IMR-90 (cell line): ENCODE data around the gene LAMA3. TPM values are rescaled to one million over a fixed set of nuclear protein-coding genes. Genes with fewer than 3 reads are reported as not detected.

Source experiments
- ATAC-seq: fragments of 200-7000 bp; cut with Tn5 transposase; 2 replicates; pipeline ENCODE4 v1.9.1; 2020; ENCODE audit warnings: low read depth, mild to moderate bottlenecking, moderate library complexity
- BruUV-seq: library from RNA; stranded (reverse); fragments of 400-500 nt; replicated peaks from 2 replicates; lab custom pipeline; 2021; lab: Mats Ljungman, UMichigan
- CTCF ChIA-PET: fragments of 300-600 bp; formaldehyde crosslinking; extraction: SDS; loops from one replicate; lab custom pipeline; 2021; ENCODE audit warnings: antibody characterized with exemption; lab: Yijun Ruan, JAX
- POLR2A ChIA-PET: fragments of 300-600 bp; sonication (Branson Sonifier 250); formaldehyde crosslinking; loops from one replicate; lab custom pipeline; 2022; ENCODE audit warnings: antibody characterized with exemption; ENCODE audit not compliant: unreplicated experiment; lab: Charles Lee
- DNase-seq: peaks from one replicate; pipeline ENCODE4 v3.0.0; 2013
- H2AFZ ChIP-seq: replicated peaks from 2 replicates; pipeline ENCODE3; 2013; ENCODE audit warnings: low read length, mild to moderate bottlenecking; ENCODE audit not compliant: poor library complexity
- H2AK5ac ChIP-seq: 2 replicates; pipeline ENCODE4 v1.6.1; 2013; ENCODE audit warnings: low read depth, low read length, inconsistent platforms
- H2AK9ac ChIP-seq: replicated peaks from 2 replicates; pipeline ENCODE3; 2013; ENCODE audit warnings: mild to moderate bottlenecking, low read depth, low read length, moderate library complexity; ENCODE audit not compliant: poor library complexity
- H2BK120ac ChIP-seq: 2 replicates; pipeline ENCODE4 v1.6.1; 2013; ENCODE audit warnings: low read depth, low read length, inconsistent platforms
- H2BK15ac ChIP-seq: 3 replicates; pipeline ENCODE4 v1.6.1; 2013; ENCODE audit warnings: low read depth, low read length, inconsistent platforms
- H2BK20ac ChIP-seq: 2 replicates; pipeline ENCODE4 v1.6.1; 2013; ENCODE audit warnings: low read depth, mild to moderate bottlenecking, inconsistent platforms, low read length, moderate library complexity
- H2BK5ac ChIP-seq: 2 replicates; pipeline ENCODE4 v1.6.1; 2013; ENCODE audit warnings: mild to moderate bottlenecking, low read depth, low read length, inconsistent platforms; ENCODE audit not compliant: poor library complexity, severe bottlenecking
- H3K14ac ChIP-seq: replicated peaks from 2 replicates; pipeline ENCODE4 v1.6.1; 2013; ENCODE audit warnings: low read depth, low read length, inconsistent platforms
- H3K18ac ChIP-seq: 2 replicates; pipeline ENCODE4 v1.6.1; 2013; ENCODE audit warnings: low read depth, low read length, control low read depth
- H3K23ac ChIP-seq: 2 replicates; pipeline ENCODE4 v1.6.1; 2013; ENCODE audit warnings: low read depth, low read length, inconsistent platforms
- H3K27ac ChIP-seq: 2 replicates; pipeline ENCODE4 v1.5.1; 2013; ENCODE audit warnings: mild to moderate bottlenecking, control low read depth, low read length; ENCODE audit not compliant: insufficient read depth
- H3K27me3 ChIP-seq: 2 replicates; pipeline ENCODE4 v1.6.1; 2013; ENCODE audit warnings: low read length; ENCODE audit not compliant: control insufficient read depth, insufficient read depth
- H3K36me3 ChIP-seq: 2 replicates; pipeline ENCODE4 v1.6.1; 2013; ENCODE audit warnings: low read length, mixed read lengths; ENCODE audit not compliant: control insufficient read depth, insufficient read depth
- H3K4ac ChIP-seq: 2 replicates; pipeline ENCODE4 v1.6.1; 2013; ENCODE audit warnings: low read depth, low read length, inconsistent platforms
- H3K4me1 ChIP-seq: 2 replicates; pipeline ENCODE4 v1.6.1; 2013; ENCODE audit warnings: low read length, mixed read lengths; ENCODE audit not compliant: control insufficient read depth, insufficient read depth
- H3K4me2 ChIP-seq: 2 replicates; pipeline ENCODE4 v1.6.1; 2013; ENCODE audit warnings: low read depth, mild to moderate bottlenecking, control low read depth, low read length, moderate library complexity
- H3K4me3 ChIP-seq: 2 replicates; pipeline ENCODE4 v1.5.1; 2013; ENCODE audit warnings: low read depth, mild to moderate bottlenecking, control low read depth, low read length, moderate library complexity; ENCODE audit not compliant: insufficient read depth
- H3K56ac ChIP-seq: 2 replicates; pipeline ENCODE4 v1.6.1; 2013; ENCODE audit warnings: low read length, inconsistent platforms; ENCODE audit not compliant: insufficient read depth; ENCODE audit errors: extremely low read depth
- H3K79me1 ChIP-seq, 2 experiments: 2 replicates each; pipeline ENCODE4 v1.6.1; 2013; ENCODE audit warnings: low read length in 2 of 2, inconsistent platforms in 1 of 2, low read depth in 1 of 2
- H3K9ac ChIP-seq: 2 replicates; pipeline ENCODE4 v1.6.1; 2013; ENCODE audit warnings: low read depth, low read length, control low read depth
- H3K9me1 ChIP-seq: 2 replicates; pipeline ENCODE4 v1.6.1; 2013; ENCODE audit warnings: low read length, inconsistent platforms; ENCODE audit not compliant: insufficient read depth
- H3K9me3 ChIP-seq: 2 replicates; pipeline ENCODE4 v1.6.1; 2013; ENCODE audit warnings: low read length; ENCODE audit not compliant: control insufficient read depth, insufficient read depth
- H4K20me1 ChIP-seq: 2 replicates; pipeline ENCODE4 v1.6.1; 2013; ENCODE audit warnings: low read length, inconsistent platforms; ENCODE audit not compliant: insufficient read depth
- H4K5ac ChIP-seq: 2 replicates; pipeline ENCODE4 v1.6.1; 2013; ENCODE audit warnings: mild to moderate bottlenecking, low read depth, low read length, control low read depth
- H4K8ac ChIP-seq, 2 experiments: 2 replicates each; pipeline ENCODE4 v1.6.1; 2013; ENCODE audit warnings: low read depth in 2 of 2, low read length in 2 of 2, control low read depth in 1 of 2, inconsistent platforms in 1 of 2
- H4K91ac ChIP-seq: 2 replicates; pipeline ENCODE4 v1.6.1; 2013; ENCODE audit warnings: low read depth, low read length, inconsistent platforms; ENCODE audit not compliant: insufficient read depth
- CTCF ChIP-seq: conservative IDR thresholded peaks from 2 replicates; pipeline ENCODE4 v1.5.1; 2012; ENCODE audit warnings: mild to moderate bottlenecking, low read depth, low read length, improper control_type of control experiment
- MAFK ChIP-seq: IDR thresholded peaks from 2 replicates; pipeline ENCODE4 v1.6.1; 2012; ENCODE audit warnings: low read depth, low read length, improper control_type of control experiment
- MAZ ChIP-seq: IDR thresholded peaks from 2 replicates; pipeline ENCODE4 v1.6.1; 2012; ENCODE audit warnings: low read depth, mild to moderate bottlenecking, low read length, improper control_type of control experiment, moderate library complexity, borderline replicate concordance
- MXI1 ChIP-seq: IDR thresholded peaks from 2 replicates; pipeline ENCODE4 v1.6.1; 2012; ENCODE audit warnings: low read depth, mild to moderate bottlenecking, low read length, moderate library complexity, borderline replicate concordance
- RAD21 ChIP-seq: IDR thresholded peaks from 2 replicates; pipeline ENCODE4 v1.6.1; 2012; ENCODE audit warnings: low read length, improper control_type of control experiment
- RFX5 ChIP-seq: IDR thresholded peaks from 2 replicates; pipeline ENCODE4 v1.8.0; 2012; ENCODE audit warnings: low read depth, mild to moderate bottlenecking, low read length, moderate library complexity
- WGBS, 2 experiments: methylation state at CpG; one replicate each; pipeline versions ENCODE4 v1.1.5 to v1.1.7; 2013; ENCODE audit warnings: missing lambda C conversion rate in 2 of 2; ENCODE audit not compliant: insufficient read length in 1 of 2; ENCODE audit errors: extremely low coverage in 2 of 2; 5-methylcytosine and 5-hydroxymethylcytosine counted together
- dilution Hi-C: fragments of 300-500 bp; cut with HindIII; formaldehyde crosslinking; loops from one replicate; pipeline ENCODE4 v1.14.3; 2018; ENCODE audit warnings: low sequenced_read_pairs; ENCODE audit not compliant: unreplicated experiment
- in situ Hi-C: fragments of 300-500 bp; cut with MboI; formaldehyde crosslinking; loops from 3 replicates; pipeline ENCODE4 v1.14.3; 2019; ENCODE audit warnings: low sequenced_read_pairs, inconsistent platforms, mixed read lengths
- intact Hi-C: fragments of 100-400 bp; cut with micrococcal nuclease; formaldehyde crosslinking; loops from 2 replicates; pipeline ENCODE4 v1.10.0; 2022
- polyA plus RNA-seq, 3 experiments: library from polyadenylated mRNA; depleted of rRNA; stranded (reverse); fragments of >200 nt; gene quantifications; 2 replicates each; pipeline ENCODE4 v1.2.3, GENCODE V29; 2012; ENCODE audit warnings: low replicate concordance in 1 of 3
- total RNA-seq: library from RNA; depleted of rRNA; stranded (reverse); fragments of >200 nt; gene quantifications from 2 replicates; pipeline ENCODE4 v1.2.3, GENCODE V29; 2012

LAMA3 gene
- total and polyA plus RNA-seq, 2 of the 4 experiments (the other 2 are of a cell fraction) = 0.18 to 0.19 TPM

- no peak overlapping the region for H2BK20ac ChIP-seq
- no peak overlapping the region for H4K91ac ChIP-seq
- H3K14ac ChIP-seq = no peak overlapping the region
- no peak overlapping the region for H3K4ac ChIP-seq
- in situ Hi-C loops = no loop called here
- H2AK5ac ChIP-seq = no peak overlapping the region
- TF ChIP-seq RAD21 (no peak), MAFK (no peak), MAZ (no peak), RFX5 (no peak), MXI1 (no peak), CTCF (no peak)
- H3K27ac ChIP-seq = no peak overlapping the region
- H2AFZ ChIP-seq = no peak overlapping the region
- no peak overlapping the region for H2BK120ac ChIP-seq
- H3K4me2 ChIP-seq = no peak overlapping the region
- peaks cover 4% of the 10 kb centered on the region for H3K27me3 ChIP-seq
- no peak overlapping the region for H3K4me3 ChIP-seq
- ChIA-PET CTCF (no interaction called here), POLR2A (no interaction called here)
- no peak for DNase-seq
- H3K23ac ChIP-seq = no peak overlapping the region
- dilution Hi-C loops = no loop called here
- no peak overlapping the region for H2BK15ac ChIP-seq
- H2AK9ac ChIP-seq = no peak overlapping the region
- H3K4me1 ChIP-seq = no peaks in the 10 kb centered on the region; the same call in 1 of the 2 replicates
- no peak overlapping the region for H4K8ac ChIP-seq
- no peak overlapping the region for H2BK5ac ChIP-seq
- H3K79me1 ChIP-seq = no peaks in the 10 kb centered on the region
- H3K9ac ChIP-seq = no peak overlapping the region
- H3K18ac ChIP-seq = no peak overlapping the region
- peaks cover 4% of the 10 kb centered on the region; the same call in 1 of the 2 replicates for H3K9me1 ChIP-seq
- intact Hi-C loops = no loop called here
- 80% methylated on average over 1 of the region's 9 CpGs; no CpG with 5 or more reads in 1 of the 2 experiments for WGBS, 2 experiments
- no peak overlapping the region for H4K5ac ChIP-seq
- no peaks in the 10 kb centered on the region for H3K36me3 ChIP-seq
- no peaks in the 10 kb centered on the region for H4K20me1 ChIP-seq
- no peak for ATAC-seq
- BruUV-seq = no TSS peak
- H3K9me3 ChIP-seq = no peaks in the 10 kb centered on the region
- no peak overlapping the region for H3K56ac ChIP-seq
These were observed 278.3 kb downstream of the LAMA3 start for GRCh38 chr18:23967321-23968089.
